Esophagus squamous epithelium (tissue), 4 donors: ENCODE results near the gene FGF14.

Source experiments
- POLR2A ChIP-seq, 4 donors: fragments of 450-650 bp; IDR thresholded peaks; one replicate each; pipeline ENCODE4 v1.6.1; 2017; ENCODE audit warnings: antibody characterized with exemption in 4 of 4, mild to moderate bottlenecking in 4 of 4, moderate library complexity in 3 of 4
- TF ChIP-seq, protein P1 (sequence below), 6 experiments: fragments of 450-650 bp in 4 of 6; fragments of 200-600 bp in 2 of 6; sonication (generic) in 2 of 6; IDR thresholded peaks; one replicate each; pipeline ENCODE4 v1.5.1; 2016 to 2019; ENCODE audit warnings: antibody characterized with exemption in 6 of 6, mild to moderate bottlenecking in 4 of 6, moderate library complexity in 4 of 6

DNA sequence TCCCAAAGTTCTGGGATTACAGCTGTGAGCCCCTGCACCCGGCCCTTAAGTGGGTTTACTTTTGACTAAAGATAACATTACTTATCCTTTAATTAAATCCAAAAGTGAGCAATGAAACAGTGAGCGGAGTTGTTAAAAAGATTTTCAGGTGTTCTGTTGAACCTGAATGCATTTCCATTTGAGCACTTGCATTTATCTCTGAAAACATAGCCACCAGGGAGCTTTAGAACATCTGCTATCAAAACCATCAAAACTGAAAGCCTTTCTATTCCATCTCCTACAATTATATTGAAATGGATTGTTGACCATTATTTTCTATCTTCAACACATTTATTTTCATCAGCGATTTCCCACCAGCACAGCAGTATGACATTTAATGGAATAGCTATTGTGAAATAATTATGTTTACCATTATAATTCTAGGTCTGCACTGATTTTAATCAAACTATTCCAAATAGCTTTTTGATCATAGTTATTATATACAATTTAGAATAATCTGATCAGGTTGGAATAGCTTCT is 269.0 kb downstream of the FGF14 start:
- TF ChIP-seq, protein P1, sequence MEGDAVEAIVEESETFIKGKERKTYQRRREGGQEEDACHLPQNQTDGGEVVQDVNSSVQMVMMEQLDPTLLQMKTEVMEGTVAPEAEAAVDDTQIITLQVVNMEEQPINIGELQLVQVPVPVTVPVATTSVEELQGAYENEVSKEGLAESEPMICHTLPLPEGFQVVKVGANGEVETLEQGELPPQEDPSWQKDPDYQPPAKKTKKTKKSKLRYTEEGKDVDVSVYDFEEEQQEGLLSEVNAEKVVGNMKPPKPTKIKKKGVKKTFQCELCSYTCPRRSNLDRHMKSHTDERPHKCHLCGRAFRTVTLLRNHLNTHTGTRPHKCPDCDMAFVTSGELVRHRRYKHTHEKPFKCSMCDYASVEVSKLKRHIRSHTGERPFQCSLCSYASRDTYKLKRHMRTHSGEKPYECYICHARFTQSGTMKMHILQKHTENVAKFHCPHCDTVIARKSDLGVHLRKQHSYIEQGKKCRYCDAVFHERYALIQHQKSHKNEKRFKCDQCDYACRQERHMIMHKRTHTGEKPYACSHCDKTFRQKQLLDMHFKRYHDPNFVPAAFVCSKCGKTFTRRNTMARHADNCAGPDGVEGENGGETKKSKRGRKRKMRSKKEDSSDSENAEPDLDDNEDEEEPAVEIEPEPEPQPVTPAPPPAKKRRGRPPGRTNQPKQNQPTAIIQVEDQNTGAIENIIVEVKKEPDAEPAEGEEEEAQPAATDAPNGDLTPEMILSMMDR (IDR thresholded peaks at IDR 0.05), result no peak
- no peak for TF ChIP-seq POLR2A (IDR thresholded peaks at IDR 0.05)
